H1 (cell line): ENCODE measurements around the gene ADGRV1. TPM values are rescaled to one million over a fixed set of nuclear protein-coding genes. Genes with fewer than 3 reads are reported as not detected.

Experiments used
- CTCF ChIA-PET: fragments of 300-600 bp; sonication (Branson Sonifier 250); formaldehyde crosslinking; loops from one replicate; lab custom pipeline; 2021; ENCODE audit not compliant: partially characterized antibody; lab: Charles Lee
- POLR2A ChIA-PET: fragments of 300-600 bp; sonication (Branson Sonifier 250); formaldehyde crosslinking; loops from one replicate; lab custom pipeline; 2021; ENCODE audit warnings: inconsistent platforms; ENCODE audit not compliant: partially characterized antibody; lab: Charles Lee
- DNase-seq, 2 experiments: peaks; one replicate each; pipeline versions ENCODE4 v3.0.0 to v3.0.0-alpha.2; 2010 to 2022; ENCODE audit warnings: low spot score in 2 of 2, low read depth in 1 of 2, mixed read lengths in 1 of 2
- FAIRE-seq: peaks from 2 replicates; lab custom pipeline; 2011; peaks lifted over from hg19 to GRCh38; lab: Jason Lieb, UNC
- H2AFZ ChIP-seq: 2 replicates; pipeline ENCODE4 v1.8.1; 2012; ENCODE audit warnings: low read length, inconsistent platforms
- H2AK5ac ChIP-seq: 2 replicates; pipeline ENCODE4 v1.6.1; 2013; ENCODE audit warnings: low read depth, low read length
- H2BK120ac ChIP-seq: replicated peaks from 2 replicates; pipeline ENCODE3; 2013; ENCODE audit warnings: low read depth, low read length, inconsistent platforms
- H2BK12ac ChIP-seq: 2 replicates; pipeline ENCODE4 v1.6.1; 2013; ENCODE audit warnings: low read depth, low read length
- H2BK15ac ChIP-seq: 2 replicates; pipeline ENCODE4 v1.6.1; 2013; ENCODE audit warnings: low read length
- H2BK20ac ChIP-seq: 2 replicates; pipeline ENCODE4 v1.6.1; 2013; ENCODE audit warnings: low read length
- H2BK5ac ChIP-seq: 2 replicates; pipeline ENCODE4 v1.6.1; 2013; ENCODE audit warnings: low read depth, low read length
- H3K14ac ChIP-seq: 2 replicates; pipeline ENCODE4 v1.6.1; 2013; ENCODE audit warnings: inconsistent platforms; ENCODE audit not compliant: insufficient read length
- H3K18ac ChIP-seq: 2 replicates; pipeline ENCODE4 v1.6.1; 2013; ENCODE audit warnings: low read length; ENCODE audit errors: extremely low read depth
- H3K23ac ChIP-seq: 2 replicates; pipeline ENCODE4 v1.6.1; 2013; ENCODE audit warnings: inconsistent platforms; ENCODE audit not compliant: insufficient read length
- H3K23me2 ChIP-seq: 2 replicates; pipeline ENCODE4 v1.6.1; 2013; ENCODE audit warnings: low read depth, low read length
- H3K27ac ChIP-seq: 2 replicates; pipeline ENCODE4 v1.6.1; 2011; ENCODE audit warnings: low read depth, low read length, inconsistent platforms
- H3K27me3 ChIP-seq, 4 experiments: replicated peaks in 1 of 4; 1 replicate in 1 of 4; 2 replicates in 3 of 4; pipeline versions ENCODE4 v1.6.1 to v1.8.1; 2011 to 2013; ENCODE audit warnings: low read length in 3 of 4, mild to moderate bottlenecking in 3 of 4, inconsistent platforms in 2 of 4, mixed read lengths in 2 of 4, moderate library complexity in 1 of 4; ENCODE audit not compliant: control insufficient read depth in 3 of 4, insufficient read depth in 3 of 4; ENCODE audit errors: extremely low read depth in 1 of 4
- H3K36me3 ChIP-seq, 4 experiments: 2 replicates each; pipeline versions ENCODE4 v1.6.1 to v1.8.1; 2011 to 2013; ENCODE audit warnings: mild to moderate bottlenecking in 4 of 4, low read length in 3 of 4, moderate library complexity in 2 of 4, control low read depth in 1 of 4, inconsistent platforms in 1 of 4; ENCODE audit not compliant: insufficient read depth in 4 of 4, control insufficient read depth in 2 of 4
- H3K4ac ChIP-seq: replicated peaks from 2 replicates; pipeline ENCODE3; 2013; ENCODE audit warnings: low read length, low read depth, mixed read lengths, inconsistent platforms; ENCODE audit not compliant: insufficient read length
- H3K4me1 ChIP-seq, 4 experiments: replicated peaks in 1 of 4; 1 replicate in 1 of 4; 2 replicates in 3 of 4; pipeline versions ENCODE4 v1.6.1 to v1.8.1; 2011 to 2013; ENCODE audit warnings: low read length in 3 of 4, inconsistent platforms in 2 of 4, mixed read lengths in 1 of 4; ENCODE audit not compliant: insufficient read depth in 4 of 4, control insufficient read depth in 3 of 4
- H3K4me2 ChIP-seq, 2 experiments: 2 replicates each; pipeline versions ENCODE4 v1.6.1 to v1.8.1; 2011 to 2013; ENCODE audit warnings: low read depth in 2 of 2, low read length in 2 of 2, control low read depth in 1 of 2, inconsistent platforms in 1 of 2, mild to moderate bottlenecking in 1 of 2; ENCODE audit not compliant: insufficient read depth in 1 of 2
- H3K4me3 ChIP-seq, 4 experiments: fragments of 200-600, 300-600 bp in 1 of 4; sonication (generic), shearing (Covaris generic), sonication (Bioruptor Twin) in 1 of 4; 2 replicates each; pipeline versions ENCODE4 v1.5.1 to v1.8.1; 2011 to 2016; ENCODE audit warnings: low read length in 4 of 4, low read depth in 3 of 4, control low read depth in 2 of 4, inconsistent platforms in 2 of 4, mild to moderate bottlenecking in 2 of 4, mixed read lengths in 1 of 4, moderate library complexity in 1 of 4; ENCODE audit not compliant: insufficient read depth in 2 of 4; ENCODE audit errors: extremely low read depth in 1 of 4
- H3K56ac ChIP-seq: replicated peaks from 2 replicates; pipeline ENCODE3; 2013; ENCODE audit warnings: low read depth, mild to moderate bottlenecking, mixed read lengths, low read length, inconsistent platforms; ENCODE audit not compliant: insufficient read length
- H3K79me1 ChIP-seq: 2 replicates; pipeline ENCODE4 v1.6.1; 2013; ENCODE audit warnings: low read depth, low read length, control low read depth
- H3K79me2 ChIP-seq, 2 experiments: 2 replicates each; pipeline versions ENCODE4 v1.6.1 to v1.8.1; 2012 to 2013; ENCODE audit warnings: low read length in 2 of 2, mild to moderate bottlenecking in 2 of 2, inconsistent platforms in 1 of 2; ENCODE audit not compliant: insufficient read depth in 2 of 2, control insufficient read depth in 1 of 2
- H3K9ac ChIP-seq, 4 experiments: replicated peaks in 1 of 4; 1 replicate in 1 of 4; 2 replicates in 3 of 4; pipeline versions ENCODE4 v1.6.1 to v1.8.1; 2011 to 2013; ENCODE audit warnings: low read depth in 3 of 4, low read length in 3 of 4, control low read depth in 2 of 4, mild to moderate bottlenecking in 2 of 4, moderate library complexity in 2 of 4, inconsistent platforms in 1 of 4; ENCODE audit errors: extremely low read depth in 1 of 4
- H3K9me3 ChIP-seq, 2 experiments: 2 replicates each; pipeline versions ENCODE4 v1.6.1 to v1.8.1; 2012 to 2013; ENCODE audit warnings: mild to moderate bottlenecking in 2 of 2, moderate library complexity in 2 of 2, control low read depth in 1 of 2, inconsistent platforms in 1 of 2, low read depth in 1 of 2, low read length in 1 of 2, mixed read lengths in 1 of 2; ENCODE audit not compliant: insufficient read depth in 2 of 2
- H4K20me1 ChIP-seq, 2 experiments: replicated peaks in 1 of 2; 2 replicates each; pipeline versions ENCODE3 to v1.8.1; 2011 to 2013; ENCODE audit warnings: inconsistent platforms in 2 of 2, low read length in 2 of 2, mild to moderate bottlenecking in 1 of 2; ENCODE audit not compliant: insufficient read depth in 2 of 2, control insufficient read depth in 1 of 2
- H4K5ac ChIP-seq: 2 replicates; pipeline ENCODE4 v1.6.1; 2013; ENCODE audit warnings: low read length, low read depth, mixed read lengths, inconsistent platforms; ENCODE audit not compliant: insufficient read length
- H4K8ac ChIP-seq: 2 replicates; pipeline ENCODE4 v1.8.0; 2013; ENCODE audit warnings: mild to moderate bottlenecking, moderate library complexity, low read length, inconsistent platforms; ENCODE audit not compliant: insufficient read depth; ENCODE audit errors: extremely low read depth
- H4K91ac ChIP-seq: replicated peaks from 2 replicates; pipeline ENCODE3; 2013; ENCODE audit warnings: low read length, mixed read lengths, inconsistent platforms; ENCODE audit not compliant: insufficient read length
- FOSL1 ChIP-seq: IDR thresholded peaks from 2 replicates; pipeline ENCODE4 v1.6.1; 2011; ENCODE audit warnings: mild to moderate bottlenecking, low read depth, low read length, moderate library complexity; ENCODE audit not compliant: insufficient read depth
- GABPA ChIP-seq: IDR thresholded peaks from 2 replicates; pipeline ENCODE4 v1.6.1; 2011; ENCODE audit warnings: mild to moderate bottlenecking, low read length, moderate library complexity, borderline replicate concordance; ENCODE audit not compliant: insufficient read depth
- KDM1A ChIP-seq: fragments of 200-600, 300-600 bp; sonication (generic); IDR thresholded peaks from 2 replicates; pipeline ENCODE4 v1.7.1; 2016; ENCODE audit warnings: mild to moderate bottlenecking, low read length, borderline replicate concordance
- KDM4A ChIP-seq: IDR thresholded peaks from one replicate; pipeline ENCODE4 v1.7.1; 2012; ENCODE audit warnings: low read depth, mild to moderate bottlenecking, moderate library complexity, low read length, inconsistent platforms; ENCODE audit not compliant: severe bottlenecking
- KDM5A ChIP-seq: fragments of 200-600 bp; IDR thresholded peaks from 2 replicates; pipeline ENCODE4 v1.7.1; 2012; ENCODE audit warnings: mild to moderate bottlenecking, low read length, inconsistent platforms, mixed read lengths
- NANOG ChIP-seq: IDR thresholded peaks from 2 replicates; pipeline ENCODE4 v1.6.1; 2011; ENCODE audit warnings: low read length, low read depth, mild to moderate bottlenecking, inconsistent platforms; ENCODE audit not compliant: insufficient read depth, poor library complexity, severe bottlenecking
- RFX5 ChIP-seq: IDR thresholded peaks from 2 replicates; pipeline ENCODE4 v1.6.1; 2011; ENCODE audit warnings: low read depth, low read length, improper control_type of control experiment, borderline replicate concordance
- SIX5 ChIP-seq: IDR thresholded peaks from 2 replicates; pipeline ENCODE4 v1.6.1; 2011; ENCODE audit warnings: mild to moderate bottlenecking, low read depth, low read length
- SP2 ChIP-seq: IDR thresholded peaks from 2 replicates; pipeline ENCODE4 v1.6.1; 2012; ENCODE audit warnings: mild to moderate bottlenecking, low read length, inconsistent platforms
- WGBS, 2 experiments: shearing (Covaris generic) in 1 of 2; methylation state at CpG; one replicate each; pipeline versions ENCODE4 v1.1.6 to v1.1.7; 2013 to 2015; ENCODE audit warnings: low lambda C conversion rate in 2 of 2, mixed read lengths in 2 of 2, inconsistent platforms in 1 of 2, low coverage in 1 of 2, missing lambda C conversion rate in 1 of 2; ENCODE audit not compliant: insufficient replicate concordance in 2 of 2, insufficient coverage in 1 of 2, insufficient read length in 1 of 2; ENCODE audit errors: extremely low coverage in 1 of 2, missing lambda C conversion rate in 1 of 2; 5-methylcytosine and 5-hydroxymethylcytosine counted together
- polyA plus RNA-seq, 7 experiments: library from polyadenylated mRNA; depleted of rRNA in 3 of 7; stranded (reverse) in 5 of 7; unstranded in 2 of 7; fragments of >200 nt in 5 of 7; fragments of 200-250 nt in 2 of 7; gene quantifications; 1 replicate in 5 of 7; 2 replicates in 1 of 7; 4 replicates in 1 of 7; pipeline versions ENCODE4 v1.2.1 to v1.2.3, GENCODE V29; 2011 to 2013; ENCODE audit warnings: missing spikeins in 2 of 7, mixed read lengths in 2 of 7
- total RNA-seq: library from RNA; stranded (reverse); fragmentation: NEBNext Ultra II Directional; extraction: Animal tissue kit (Norgen Biotek cat#: 25700); gene quantifications from 2 replicates; pipeline ENCODE4 v1.2.1, GENCODE V29; 2021
- TF ChIP-seq, protein P1 (sequence below): IDR thresholded peaks from 2 replicates; pipeline ENCODE4 v1.6.1; 2012; ENCODE audit warnings: inconsistent platforms

Gene ADGRV1
- total and polyA plus RNA-seq, 2 of the 8 experiments (the other 6 are each of a cell fraction or from before 2014, with no cell fraction given) = 53.1 to 62.2 TPM

DNA sequence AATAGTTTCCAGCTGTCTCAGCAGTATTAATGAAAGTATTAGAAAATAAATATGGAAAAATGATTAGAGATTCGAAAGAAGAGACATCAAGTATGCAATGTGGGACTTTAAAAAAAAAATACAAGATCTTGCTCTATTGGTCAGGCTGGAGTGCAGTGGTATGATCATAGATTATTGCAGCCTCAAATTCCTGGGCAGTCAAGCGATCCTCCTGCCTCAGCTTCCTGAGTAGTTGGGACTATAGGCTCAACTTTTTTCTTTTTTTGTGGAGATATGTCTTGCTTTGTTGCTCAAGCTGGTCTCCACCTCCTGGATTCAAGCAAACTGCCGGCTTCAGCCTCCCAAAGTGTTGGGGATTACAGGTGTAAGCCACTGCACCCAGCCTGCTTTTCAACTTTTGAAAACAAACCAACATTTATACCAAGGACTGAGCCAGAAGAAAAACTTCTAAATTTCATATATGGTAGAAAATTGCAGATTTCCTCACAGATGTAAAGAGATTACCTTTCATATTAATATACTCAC is 323.1 kb downstream of the ADGRV1 start:
- Histone ChIP-seq H2BK120ac (no peak overlapping the region), H2BK20ac (no peak overlapping the region), H3K79me2 (no peaks in the 10 kb centered on the region), H3K27ac (no peak overlapping the region), H4K5ac (no peak overlapping the region), H2BK12ac (no peak overlapping the region), H4K8ac (no peak overlapping the region), H3K9me3 (no peaks in the 10 kb centered on the region), H3K27me3 (no peaks in the 10 kb centered on the region), H3K4me3 (no peak overlapping the region), H3K18ac (no peak overlapping the region), H3K14ac (no peak overlapping the region), H3K4me1 (peaks cover 0 to 19% (median 10%) of the 10 kb centered on the region in 4 experiments; a peak in 4 of 7 replicates), H4K20me1 (no peaks in the 10 kb centered on the region), H3K36me3 (peaks cover 0 to 6% (median 1%) of the 10 kb centered on the region in 4 experiments; a peak in 2 of 8 replicates), H2AFZ (no peak overlapping the region), H3K4me2 (0 out of 4 replicates have a peak overlapping the region, but pooled peaks of 1 of the 2 experiments have one; percentile 3), H2AK5ac (no peak overlapping the region), H3K9ac (no peak overlapping the region), H2BK5ac (no peak overlapping the region), H2BK15ac (no peak overlapping the region), H4K91ac (no peak overlapping the region), H3K56ac (no peak overlapping the region), H3K4ac (no peak overlapping the region), H3K23ac (no peak overlapping the region), H3K79me1 (no peaks in the 10 kb centered on the region), H3K23me2 (no peaks in the 10 kb centered on the region)
- 61 to 100% methylated on average over 1 to 3 of the region's 3 CpGs for whole genome bisulfite sequencing, 2 experiments
- peak; percentile 48 for FAIRE-seq
- POLR2A ChIA-PET = interaction anchor here (1.1 kb wide), 1 partner anchor 30 kb away, joined by 3 read pairs; no protein-coding TSS in a partner anchor
- no peak for DNase-seq
- CTCF ChIA-PET = interaction anchor here (0.6 to 2.3 kb wide), 9 partner anchors 16 to 538 kb away, joined by 3 to 10 read pairs (median 4); no protein-coding TSS in a partner anchor
- TF ChIP-seq KDM5A = no peak
- TF ChIP-seq SIX5 = no peak
- TF ChIP-seq RFX5 = no peak
- TF ChIP-seq NANOG = no peak
- no peak for TF ChIP-seq SP2
- TF ChIP-seq, protein P1, sequence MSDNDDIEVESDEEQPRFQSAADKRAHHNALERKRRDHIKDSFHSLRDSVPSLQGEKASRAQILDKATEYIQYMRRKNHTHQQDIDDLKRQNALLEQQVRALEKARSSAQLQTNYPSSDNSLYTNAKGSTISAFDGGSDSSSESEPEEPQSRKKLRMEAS = no peak
- TF ChIP-seq KDM4A = no peak
- TF ChIP-seq FOSL1 = no peak
- no peak for TF ChIP-seq KDM1A
- TF ChIP-seq GABPA = no peak
